GM12801 (cell line): ENCODE measurements around the gene SIDT1.

Experiments used
- TF ChIP-seq, protein P1 (sequence below): IDR thresholded peaks from one replicate; pipeline ENCODE4 v1.5.1; 2011; ENCODE audit warnings: control low read depth; ENCODE audit not compliant: insufficient read length; ENCODE audit errors: extremely low read depth

The SIDT1 gene

DNA sequence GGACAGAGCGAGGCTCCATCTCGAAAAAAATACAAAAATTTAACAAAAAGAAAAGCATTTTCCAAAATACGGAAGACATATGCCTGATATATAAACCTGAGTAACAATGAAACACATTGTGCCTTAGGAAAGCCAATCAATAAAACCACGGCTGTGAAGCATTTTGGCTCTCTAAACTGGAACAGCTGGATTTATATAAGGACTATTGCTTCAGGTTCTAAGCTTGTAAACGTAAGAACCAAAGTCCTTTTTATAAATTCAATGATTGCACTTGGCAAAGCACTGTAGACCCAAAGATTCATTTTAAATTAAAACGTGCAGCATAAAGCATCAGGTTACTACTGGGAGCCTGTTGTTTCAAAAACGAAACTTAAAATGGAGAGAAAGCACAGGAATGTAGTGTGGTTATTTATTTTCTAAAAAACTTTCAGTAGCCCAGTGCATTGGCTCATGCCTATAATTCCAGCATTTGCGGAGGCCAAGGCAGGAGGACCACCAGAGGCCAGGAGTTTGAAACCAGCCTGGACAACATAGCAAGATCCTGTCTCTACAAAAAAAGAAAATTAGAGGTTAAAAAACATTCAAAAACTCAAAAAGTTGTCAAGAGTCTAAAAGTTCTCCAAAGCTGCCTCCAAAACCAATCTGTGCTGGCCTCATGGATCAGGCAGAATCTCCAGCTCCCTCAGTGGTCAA is 102.6 kb downstream of the SIDT1 start:
- TF ChIP-seq, protein P1, sequence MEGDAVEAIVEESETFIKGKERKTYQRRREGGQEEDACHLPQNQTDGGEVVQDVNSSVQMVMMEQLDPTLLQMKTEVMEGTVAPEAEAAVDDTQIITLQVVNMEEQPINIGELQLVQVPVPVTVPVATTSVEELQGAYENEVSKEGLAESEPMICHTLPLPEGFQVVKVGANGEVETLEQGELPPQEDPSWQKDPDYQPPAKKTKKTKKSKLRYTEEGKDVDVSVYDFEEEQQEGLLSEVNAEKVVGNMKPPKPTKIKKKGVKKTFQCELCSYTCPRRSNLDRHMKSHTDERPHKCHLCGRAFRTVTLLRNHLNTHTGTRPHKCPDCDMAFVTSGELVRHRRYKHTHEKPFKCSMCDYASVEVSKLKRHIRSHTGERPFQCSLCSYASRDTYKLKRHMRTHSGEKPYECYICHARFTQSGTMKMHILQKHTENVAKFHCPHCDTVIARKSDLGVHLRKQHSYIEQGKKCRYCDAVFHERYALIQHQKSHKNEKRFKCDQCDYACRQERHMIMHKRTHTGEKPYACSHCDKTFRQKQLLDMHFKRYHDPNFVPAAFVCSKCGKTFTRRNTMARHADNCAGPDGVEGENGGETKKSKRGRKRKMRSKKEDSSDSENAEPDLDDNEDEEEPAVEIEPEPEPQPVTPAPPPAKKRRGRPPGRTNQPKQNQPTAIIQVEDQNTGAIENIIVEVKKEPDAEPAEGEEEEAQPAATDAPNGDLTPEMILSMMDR, result no peak

DNA sequence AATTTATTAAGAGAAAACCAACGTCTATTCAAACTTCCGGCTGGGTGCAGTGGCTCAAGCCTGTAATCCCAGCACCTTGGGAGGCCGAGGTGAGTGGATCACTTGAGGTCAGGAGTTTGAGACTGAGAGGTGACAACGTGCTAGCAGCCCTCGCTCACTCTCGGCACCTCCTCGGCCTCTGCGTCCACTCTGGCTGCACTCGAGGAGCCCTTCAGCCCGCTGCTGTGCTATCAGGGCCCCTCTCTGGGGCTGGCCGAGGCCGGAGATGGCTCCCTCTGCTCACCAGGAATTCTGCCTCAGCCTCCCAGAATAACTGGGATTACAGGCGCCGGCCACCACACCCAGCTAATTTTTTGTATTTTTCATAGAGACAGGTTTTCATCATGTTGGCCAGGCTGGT is 105.4 kb downstream of the SIDT1 start:
- TF ChIP-seq, protein P1, result no peak

DNA sequence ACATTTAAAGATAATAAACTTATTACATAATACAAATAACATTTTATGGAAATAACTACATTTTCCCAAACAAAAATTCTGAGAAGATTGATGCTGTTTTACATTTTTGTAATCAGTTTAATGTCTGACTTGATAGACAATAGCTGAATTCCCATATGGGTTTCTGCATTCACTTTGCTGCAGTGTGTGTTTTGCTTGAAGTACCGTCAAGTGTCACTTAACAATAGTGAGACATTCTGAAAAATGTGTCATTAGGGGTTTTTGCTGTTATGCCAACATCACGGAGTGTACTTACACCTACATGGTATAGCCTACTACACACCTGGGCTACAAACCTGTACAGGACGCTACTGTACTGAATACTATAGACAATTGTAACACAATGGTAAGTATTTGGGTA is 106.6 kb downstream of the SIDT1 start:
- TF ChIP-seq, protein P1, result no peak

DNA sequence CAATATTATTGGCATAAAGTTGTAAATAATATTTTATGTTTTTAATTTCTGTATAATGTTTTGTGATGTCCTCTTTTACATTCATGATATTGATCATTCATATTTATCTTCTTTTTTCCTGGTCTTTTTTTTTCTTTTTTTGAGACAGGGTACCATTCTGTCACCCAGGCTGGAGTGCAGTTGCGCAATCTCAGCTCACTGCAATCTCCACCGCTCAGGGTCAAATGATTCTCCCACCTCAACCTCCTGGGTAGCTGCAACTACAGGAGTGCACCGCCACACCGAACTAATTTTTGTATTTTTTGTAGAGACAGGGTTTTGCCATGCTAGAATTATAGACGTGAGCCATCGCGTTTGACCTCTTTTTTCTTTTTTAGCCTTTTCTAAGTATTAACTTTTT is 111.2 kb downstream of the SIDT1 start:
- TF ChIP-seq, protein P1, result no peak

DNA sequence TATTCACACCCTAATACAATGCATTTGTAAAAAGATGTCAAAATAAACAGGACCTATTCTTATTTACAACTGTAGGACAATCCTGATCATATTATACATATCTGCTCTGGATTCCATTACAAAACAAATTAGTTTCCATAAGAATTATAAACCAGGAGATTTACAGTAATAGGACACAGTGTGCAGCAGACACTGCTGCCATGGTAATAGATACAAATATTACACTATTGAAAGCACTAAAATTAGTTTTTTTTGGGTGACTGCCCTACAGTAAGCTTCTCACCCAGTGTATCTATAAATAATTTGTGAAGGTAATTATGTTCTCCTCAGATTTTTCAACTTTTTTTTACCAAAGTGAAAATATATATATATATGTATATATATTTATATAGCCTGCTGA is 116.2 kb downstream of the SIDT1 start:
- TF ChIP-seq, protein P1, result no peak

DNA sequence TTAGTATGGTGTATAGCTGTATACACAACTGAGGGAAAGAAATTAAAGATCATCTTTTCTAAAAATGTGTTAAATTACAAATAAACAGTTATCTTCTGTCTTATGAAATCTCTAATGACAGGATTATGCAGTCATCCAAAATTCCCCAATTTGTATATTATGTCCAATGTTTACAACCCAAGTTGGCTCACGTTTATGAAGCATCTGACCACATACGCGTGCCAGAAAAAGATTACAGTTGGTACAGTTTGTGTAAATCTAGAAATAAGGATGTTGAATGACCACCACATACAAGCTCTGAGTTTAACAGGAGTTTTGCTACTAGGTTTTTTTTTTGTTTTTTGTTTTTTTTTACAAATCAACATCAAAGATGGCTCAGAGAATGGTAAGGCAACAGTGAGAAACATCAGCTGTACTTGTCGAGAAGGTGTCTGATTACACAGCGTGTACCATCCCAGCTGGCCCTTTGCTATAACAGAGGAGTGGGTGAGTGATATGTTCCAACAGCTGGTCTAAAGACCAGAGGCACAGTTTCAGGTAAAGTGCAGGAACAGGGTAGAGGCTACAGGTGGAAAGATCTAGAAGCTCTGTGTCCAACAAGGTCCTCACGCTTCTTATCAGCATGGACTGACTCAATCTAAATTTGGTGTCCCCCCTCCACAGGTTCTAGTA is 117.0 kb downstream of the SIDT1 start:
- TF ChIP-seq, protein P1, result no peak

DNA sequence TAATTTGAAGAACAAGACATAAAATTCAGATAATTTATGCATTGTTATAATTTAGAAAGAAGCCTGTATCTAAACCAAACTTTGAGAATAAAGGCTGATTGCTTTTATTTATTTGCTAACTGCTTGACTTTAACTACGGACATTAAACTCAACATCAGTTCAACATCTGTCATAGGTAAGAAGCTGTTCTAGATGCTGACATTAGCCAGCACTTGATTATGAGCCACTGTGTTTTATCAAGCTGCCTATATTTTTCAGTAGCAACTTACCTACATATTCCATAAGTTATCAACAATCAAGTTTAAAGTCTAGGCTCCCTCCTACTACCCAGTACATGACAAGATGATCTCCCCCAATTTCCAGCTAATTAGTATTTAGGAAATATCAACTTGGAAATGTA is 122.0 kb downstream of the SIDT1 start:
- TF ChIP-seq, protein P1, result no peak
